Calu3 (cell line): ENCODE results near the gene TMC4. TPM values are rescaled to one million over a fixed set of nuclear protein-coding genes. Genes with fewer than 3 reads are reported as not detected.

Source experiments
- BruUV-seq: library from RNA; stranded (reverse); fragments of 400-500 nt; replicated peaks from 2 replicates; lab custom pipeline; 2021; lab: Mats Ljungman, UMichigan
- CTCF ChIA-PET: fragments of 300-600 bp; sonication (Branson Sonifier 250); formaldehyde crosslinking; loops from one replicate; lab custom pipeline; 2022; ENCODE audit warnings: antibody characterized with exemption; lab: Charles Lee
- DNase-seq: peaks from one replicate; pipeline ENCODE4 v3.0.0; 2022
- H3K27ac Mint-ChIP-seq: one replicate; pipeline ENCODE4 v1.8.0; 2022; ENCODE audit warnings: mixed read lengths; ENCODE audit not compliant: unreplicated experiment
- H3K27me3 Mint-ChIP-seq: one replicate; pipeline ENCODE4 v1.8.0; 2022; ENCODE audit warnings: mixed read lengths; ENCODE audit not compliant: unreplicated experiment
- H3K36me3 Mint-ChIP-seq: one replicate; pipeline ENCODE4 v1.8.0; 2022; ENCODE audit warnings: mild to moderate bottlenecking, moderate library complexity, mixed read lengths; ENCODE audit not compliant: insufficient read depth, unreplicated experiment
- H3K4me1 Mint-ChIP-seq: one replicate; pipeline ENCODE4 v1.8.0; 2022; ENCODE audit warnings: mild to moderate bottlenecking, low read depth, mixed read lengths; ENCODE audit not compliant: unreplicated experiment
- H3K4me3 Mint-ChIP-seq: one replicate; pipeline ENCODE4 v1.8.0; 2022; ENCODE audit warnings: mild to moderate bottlenecking, low read depth, moderate library complexity, mixed read lengths; ENCODE audit not compliant: unreplicated experiment
- H3K9me3 Mint-ChIP-seq: one replicate; pipeline ENCODE4 v1.8.0; 2022; ENCODE audit warnings: low read depth, mixed read lengths; ENCODE audit not compliant: unreplicated experiment
- intact Hi-C: fragments of 100-400 bp; cut with micrococcal nuclease; formaldehyde crosslinking; loops from one replicate; pipeline ENCODE4 v1.10.0; 2022; ENCODE audit not compliant: unreplicated experiment
- total RNA-seq: library from RNA; stranded (reverse); gene quantifications from 2 replicates; pipeline ENCODE4 v1.2.3, GENCODE V29; 2022
- TF ChIP-seq, protein P1 (sequence below): fragments of 200-600 bp; IDR thresholded peaks from one replicate; pipeline ENCODE4 v1.8.0; 2022; ENCODE audit warnings: antibody characterized with exemption; ENCODE audit not compliant: unreplicated experiment

Gene TMC4
- total RNA-seq, 1 experiment from 2014 or later: 157 TPM

DNA sequence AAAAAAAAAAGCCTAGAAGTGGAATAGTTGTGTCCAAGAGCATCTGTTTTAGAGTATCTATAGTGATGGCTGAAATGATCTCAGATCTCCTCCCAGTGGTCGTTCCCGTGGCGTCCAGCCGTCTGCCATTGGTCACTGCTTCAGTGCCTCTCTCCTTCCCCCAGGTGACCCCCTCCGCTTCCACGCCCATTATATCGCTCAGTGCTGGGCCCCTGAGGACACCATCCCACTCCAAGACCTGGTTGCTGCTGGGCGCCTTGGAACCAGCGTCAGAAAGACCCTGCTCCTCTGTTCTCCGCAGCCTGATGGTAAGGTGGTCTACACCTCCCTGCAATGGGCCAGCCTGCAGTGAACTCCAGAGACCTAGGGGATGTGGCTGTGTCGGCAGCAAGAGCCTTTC lies 20.1 kb upstream of the TMC4 start:
- H3K4me1 Mint-ChIP-seq: peaks cover 12% of the 10 kb centered on the region
- no TSS peak for BruUV-seq
- DNase-seq: no peak
- TF ChIP-seq, protein P1, sequence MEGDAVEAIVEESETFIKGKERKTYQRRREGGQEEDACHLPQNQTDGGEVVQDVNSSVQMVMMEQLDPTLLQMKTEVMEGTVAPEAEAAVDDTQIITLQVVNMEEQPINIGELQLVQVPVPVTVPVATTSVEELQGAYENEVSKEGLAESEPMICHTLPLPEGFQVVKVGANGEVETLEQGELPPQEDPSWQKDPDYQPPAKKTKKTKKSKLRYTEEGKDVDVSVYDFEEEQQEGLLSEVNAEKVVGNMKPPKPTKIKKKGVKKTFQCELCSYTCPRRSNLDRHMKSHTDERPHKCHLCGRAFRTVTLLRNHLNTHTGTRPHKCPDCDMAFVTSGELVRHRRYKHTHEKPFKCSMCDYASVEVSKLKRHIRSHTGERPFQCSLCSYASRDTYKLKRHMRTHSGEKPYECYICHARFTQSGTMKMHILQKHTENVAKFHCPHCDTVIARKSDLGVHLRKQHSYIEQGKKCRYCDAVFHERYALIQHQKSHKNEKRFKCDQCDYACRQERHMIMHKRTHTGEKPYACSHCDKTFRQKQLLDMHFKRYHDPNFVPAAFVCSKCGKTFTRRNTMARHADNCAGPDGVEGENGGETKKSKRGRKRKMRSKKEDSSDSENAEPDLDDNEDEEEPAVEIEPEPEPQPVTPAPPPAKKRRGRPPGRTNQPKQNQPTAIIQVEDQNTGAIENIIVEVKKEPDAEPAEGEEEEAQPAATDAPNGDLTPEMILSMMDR: no peak
- H3K9me3 Mint-ChIP-seq: no peaks in the 10 kb centered on the region
- intact Hi-C loops: no loop called here
- H3K36me3 Mint-ChIP-seq: peaks cover 80% of the 10 kb centered on the region
- CTCF ChIA-PET: no interaction called here
- no peaks in the 10 kb centered on the region for H3K27me3 Mint-ChIP-seq
- no peak overlapping the region for H3K27ac Mint-ChIP-seq
- peak overlapping the region; percentile 13 for H3K4me3 Mint-ChIP-seq

DNA sequence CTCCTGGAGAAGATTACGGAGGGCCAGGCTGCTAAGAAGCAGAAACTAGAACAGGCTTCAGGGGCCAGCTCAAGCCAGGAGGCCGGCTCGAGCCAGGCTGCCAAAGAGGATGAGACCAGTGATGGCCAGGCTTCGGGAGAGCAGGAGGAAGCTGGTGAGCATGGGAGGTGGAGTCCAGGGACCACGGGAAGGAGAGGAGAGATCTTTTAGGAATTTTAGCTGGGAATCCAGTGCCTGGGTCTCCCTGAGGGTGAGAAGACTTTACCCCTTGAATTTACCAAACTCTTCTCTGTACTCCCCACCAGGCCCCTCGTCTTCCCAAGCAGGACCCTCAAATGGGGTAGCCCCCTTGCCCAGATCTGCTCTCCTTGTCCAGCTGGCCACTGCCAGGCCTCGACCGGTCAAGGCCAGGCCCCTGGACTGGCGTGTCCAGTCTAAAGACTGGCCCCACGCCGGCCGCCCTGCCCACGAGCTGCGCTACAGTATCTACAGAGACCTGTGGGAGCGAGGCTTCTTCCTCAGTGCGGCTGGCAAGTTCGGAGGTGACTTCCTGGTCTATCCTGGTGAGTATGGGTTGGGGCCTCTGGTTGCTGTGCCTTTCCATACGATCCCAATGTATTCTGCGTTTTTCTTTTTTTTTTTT lies 19.0 kb upstream of the TMC4 start:
- Mint-ChIP-seq H3K36me3 (peaks cover 86% of the 10 kb centered on the region), H3K9me3 (no peaks in the 10 kb centered on the region), H3K4me1 (peaks cover 23% of the 10 kb centered on the region), H3K27me3 (no peaks in the 10 kb centered on the region), H3K4me3 (peak overlapping the region; percentile 82), H3K27ac (peak overlapping the region; percentile 93)
- no TSS peak for BruUV-seq
- TF ChIP-seq, protein P1: no peak
- intact Hi-C loops: loop anchor here (1.0 kb wide), 1 partner anchor 8 kb away; the partner anchor contains the start of gene RPS9
- DNase-seq: no peak
- CTCF ChIA-PET: interaction anchor here (0.6 to 1.8 kb wide), 5 partner anchors 13 to 399 kb away, joined by 3 to 8 read pairs (median 4); partner anchors contain the start of gene TMC4

DNA sequence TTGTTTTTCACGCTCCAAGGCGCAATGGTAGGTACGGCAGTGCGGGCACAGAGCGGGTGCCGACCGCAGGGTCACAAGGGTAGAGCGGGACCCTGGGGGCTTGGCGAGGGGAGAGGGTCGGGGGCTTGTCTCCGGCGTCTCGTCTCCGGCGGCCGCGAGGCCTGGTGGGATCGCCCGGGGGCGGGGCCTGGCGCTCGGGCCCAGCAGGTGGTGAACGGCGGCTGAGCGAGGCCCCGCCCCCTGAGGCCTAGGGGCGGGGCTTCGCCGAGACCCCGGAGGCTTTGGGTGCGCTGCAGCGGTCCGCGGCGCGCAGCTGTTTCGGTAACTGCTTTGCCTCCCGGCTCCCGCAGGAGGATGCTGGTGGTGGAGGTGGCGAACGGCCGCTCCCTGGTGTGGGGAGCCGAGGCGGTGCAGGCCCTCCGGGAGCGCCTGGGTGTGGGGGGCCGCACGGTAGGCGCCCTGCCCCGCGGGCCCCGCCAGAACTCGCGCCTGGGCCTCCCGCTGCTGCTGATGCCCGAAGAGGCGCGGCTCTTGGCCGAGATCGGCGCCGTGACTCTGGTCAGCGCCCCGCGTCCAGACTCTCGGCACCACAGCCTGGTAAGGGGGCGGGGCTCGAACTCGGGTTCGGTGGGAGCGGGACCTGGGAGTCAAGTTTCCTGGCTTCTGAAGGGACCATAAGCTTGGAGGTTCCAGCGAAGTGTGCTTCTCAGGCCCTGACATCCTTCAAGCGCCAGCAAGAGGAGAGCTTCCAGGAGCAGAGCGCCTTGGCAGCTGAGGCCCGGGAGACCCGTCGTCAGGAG lies 18.3 kb upstream of the TMC4 start, which contains the start of gene TSEN34:
TSS of gene TSEN34 (plus strand) at position 298 of the 800 bp plus-strand sequence. CDS start at position 355, 57 bp downstream.
- Mint-ChIP-seq H3K36me3 (peaks cover 92% of the 10 kb centered on the region), H3K27ac (peak within 1 kb of the TSS; percentile 93), H3K9me3 (no peaks in the 10 kb centered on the region), H3K4me1 (peaks cover 27% of the 10 kb centered on the region), H3K4me3 (peak within 1 kb of the TSS; percentile 82), H3K27me3 (no peaks in the 10 kb centered on the region)
- peak; percentile 94 for DNase-seq
- CTCF ChIA-PET: interaction anchor here (0.6 to 3.7 kb wide), 6 partner anchors 14 to 398 kb away, joined by 3 to 35 read pairs (median 4); partner anchors contain the start of gene TMC4
- no TSS peak for BruUV-seq
- TF ChIP-seq, protein P1: no peak
- intact Hi-C loops: loop anchor here (1.0 kb wide), 1 partner anchor 9 kb away; the partner anchor contains the start of gene RPS9

DNA sequence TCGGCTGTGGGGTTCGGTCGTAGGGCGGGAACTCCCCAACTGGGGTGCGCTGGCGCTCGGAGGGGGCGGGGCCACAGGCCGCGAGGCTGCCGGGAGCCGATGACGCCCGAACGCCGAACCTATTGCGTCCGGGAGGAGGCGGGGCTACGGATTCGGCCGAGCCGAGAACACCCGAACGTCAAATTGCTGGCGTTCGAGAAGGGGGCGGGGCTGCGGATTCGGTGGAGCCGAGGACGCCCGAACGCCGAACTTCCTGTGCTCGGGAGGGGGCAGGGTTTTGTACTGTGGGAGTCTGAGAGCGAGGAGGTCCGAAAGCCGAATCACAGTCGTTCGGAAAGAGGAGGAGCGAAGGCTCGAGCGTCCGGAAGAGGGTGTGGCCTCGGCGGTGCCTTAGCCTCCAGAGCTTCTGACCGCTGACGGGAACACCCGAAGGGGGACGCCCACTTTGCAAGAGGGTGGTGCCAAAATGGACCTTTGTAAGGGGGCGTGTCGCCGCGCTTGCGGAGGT lies 17.6 kb upstream of the TMC4 start:
- H3K27me3 Mint-ChIP-seq: no peaks in the 10 kb centered on the region
- TF ChIP-seq, protein P1: no peak
- peaks cover 92% of the 10 kb centered on the region for H3K36me3 Mint-ChIP-seq
- intact Hi-C loops: loop anchor here (1.0 kb wide), 1 partner anchor 10 kb away; the partner anchor contains the start of gene RPS9
- peak overlapping the region; percentile 82 for H3K4me3 Mint-ChIP-seq
- DNase-seq: peak; percentile 100
- H3K27ac Mint-ChIP-seq: peak overlapping the region; percentile 93
- H3K9me3 Mint-ChIP-seq: no peaks in the 10 kb centered on the region
- BruUV-seq: no TSS peak
- CTCF ChIA-PET: interaction anchor here (1.0 to 3.7 kb wide), 6 partner anchors 10 to 398 kb away, joined by 3 to 35 read pairs (median 6); partner anchors contain the start of genes RPS9 and TMC4
- H3K4me1 Mint-ChIP-seq: peaks cover 27% of the 10 kb centered on the region
